Fibroblast of skin of left quadriceps (primary cell): Measurements from ENCODE around the gene OR10P1.
"Not testable (repeated sequence)": the region's sequence is repeated elsewhere in the genome, so short reads cannot be mapped to it uniquely, and the experiment has no call there.

ENCODE experiments used
- DNase-seq, 2 experiments: peaks; one replicate each; pipeline ENCODE4 v3.0.0-alpha.2; 2013; ENCODE audit warnings: low read depth in 2 of 2

The OR10P1 gene

GRCh38 chr12:55636853-55637252 lies at the start of gene OR10P1:
Gene OR10P1, plus strand, starts transcription at chr12:55636892. Its CDS starts 0 bp downstream, at chr12:55636892.
- DNase-seq, result no peak

GRCh38 chr12:55590152-55590551 lies 46.5 kb upstream of the OR10P1 start:
- DNase-seq, result not testable (repeated sequence)

- DNase-seq, result no peak
Observed at GRCh38 chr12:55607821-55608594, 28.7 kb upstream of the OR10P1 start.

GRCh38 chr12:55610598-55610997 lies 26.1 kb upstream of the OR10P1 start:
- no peak for DNase-seq

- DNase-seq, result no peak
Observed at GRCh38 chr12:55612646-55613045, 24.0 kb upstream of the OR10P1 start.

- DNase-seq, result no peak
Observed at GRCh38 chr12:55614764-55615163, 21.9 kb upstream of the OR10P1 start.

GRCh38 chr12:55619354-55620138 lies 17.1 kb upstream of the OR10P1 start:
- DNase-seq, result peak; percentile 85 to 89

GRCh38 chr12:55624056-55624455 lies 12.6 kb upstream of the OR10P1 start:
- DNase-seq, result no peak

GRCh38 chr12:55626154-55626553 lies 10.5 kb upstream of the OR10P1 start:
- no peak for DNase-seq

- DNase-seq, result no peak
Observed at GRCh38 chr12:55629058-55629841, 7.4 kb upstream of the OR10P1 start.

- DNase-seq, result no peak
Observed at GRCh38 chr12:55631056-55631455, 5.6 kb upstream of the OR10P1 start.

- DNase-seq, result no peak
Observed at GRCh38 chr12:55631733-55632132, 5.0 kb upstream of the OR10P1 start.

- no peak for DNase-seq
Observed at GRCh38 chr12:55633151-55633550, 3.5 kb upstream of the OR10P1 start.

- DNase-seq, result no peak
Observed at GRCh38 chr12:55636116-55636655, 506 bp upstream of the OR10P1 start.

GRCh38 chr12:55637467-55637866 lies 775 bp downstream of the OR10P1 start:
- no peak for DNase-seq

GRCh38 chr12:55641595-55641994 lies 4.9 kb downstream of the OR10P1 start:
- no peak for DNase-seq

GRCh38 chr12:55642267-55642666 lies 5.6 kb downstream of the OR10P1 start:
- no peak for DNase-seq

- DNase-seq, result no peak
Observed at GRCh38 chr12:55642669-55643068, 6.0 kb downstream of the OR10P1 start.

- DNase-seq, result no peak
Observed at GRCh38 chr12:55644591-55644990, 7.9 kb downstream of the OR10P1 start.

- DNase-seq, result no peak
Observed at GRCh38 chr12:55647027-55647426, 10.3 kb downstream of the OR10P1 start.

GRCh38 chr12:55650620-55651298 lies 14.1 kb downstream of the OR10P1 start:
- not testable (repeated sequence) for DNase-seq
